GM23338 (cell line): ENCODE measurements around the gene GRIN1.

Source experiments
- CREB1 ChIP-seq: fragments of 250-450 bp; sonication (Bioruptor Pico); IDR thresholded peaks from 2 replicates; pipeline ENCODE4 v1.5.0; 2020; ENCODE audit warnings: low read depth, mild to moderate bottlenecking, moderate library complexity
- CTCF ChIP-seq, 2 experiments: fragments of 200-600 bp in 1 of 2; sonication (generic) in 1 of 2; conservative IDR thresholded peaks; 2 replicates each; pipeline versions ENCODE4 v1.5.1 to v1.6.1; 2016 to 2017; ENCODE audit warnings: antibody characterized with exemption in 2 of 2, low read depth in 2 of 2, mild to moderate bottlenecking in 2 of 2, moderate library complexity in 1 of 2
- EZH2 ChIP-seq: fragments of 200-600 bp; sonication (generic); IDR thresholded peaks from one replicate; pipeline ENCODE4 v1.8.0; 2017; ENCODE audit warnings: antibody characterized with exemption, mild to moderate bottlenecking, low read depth; ENCODE audit not compliant: unreplicated experiment
- EZH2phosphoT487 ChIP-seq: fragments of 200-600 bp; sonication (generic); IDR thresholded peaks from one replicate; pipeline ENCODE4 v1.8.1; 2018; ENCODE audit warnings: antibody characterized with exemption; ENCODE audit not compliant: unreplicated experiment
- NANOG ChIP-seq: IDR thresholded peaks from 2 replicates; pipeline ENCODE4 v1.6.1; 2016; ENCODE audit warnings: antibody characterized with exemption, borderline replicate concordance
- POLR2AphosphoS5 ChIP-seq: IDR thresholded peaks from 2 replicates; pipeline ENCODE4 v1.6.1; 2016; ENCODE audit warnings: antibody characterized with exemption, low read depth
- REST ChIP-seq: IDR thresholded peaks from one replicate; pipeline ENCODE4 v1.6.1; 2018; ENCODE audit warnings: antibody characterized with exemption; ENCODE audit not compliant: unreplicated experiment
- STAT1 ChIP-seq: IDR thresholded peaks from one replicate; pipeline ENCODE4 v1.6.1; 2016; ENCODE audit warnings: antibody characterized with exemption; ENCODE audit not compliant: unreplicated experiment
- ZNF331 ChIP-seq: fragments of 250-450 bp; sonication (Bioruptor Pico); IDR thresholded peaks from 2 replicates; pipeline ENCODE4 v1.5.0; 2020; ENCODE audit warnings: low read depth, mild to moderate bottlenecking, moderate library complexity

GRCh38 chr9:137188490-137189296 lies 49.7 kb downstream of the GRIN1 start, which contains the start of the genes ANAPC2 and SSNA1:
- peak in 1 of 2 experiments; percentile 56 for TF ChIP-seq CTCF (conservative IDR thresholded peaks at IDR 0.05; ENCODE audit: low read depth in 2 of 2)
- peak; percentile 94 for TF ChIP-seq POLR2AphosphoS5
- no peak for TF ChIP-seq STAT1
- TF ChIP-seq NANOG = no peak
- TF ChIP-seq EZH2phosphoT487 = no peak
- TF ChIP-seq CREB1 (CRISPR knock-in tag) = peak; percentile 100
- peak; percentile 3 for TF ChIP-seq REST
- no peak for TF ChIP-seq EZH2
- no peak for TF ChIP-seq ZNF331 (CRISPR knock-in tag)
